ENCODE measurements around the gene SHC2.

DNA sequence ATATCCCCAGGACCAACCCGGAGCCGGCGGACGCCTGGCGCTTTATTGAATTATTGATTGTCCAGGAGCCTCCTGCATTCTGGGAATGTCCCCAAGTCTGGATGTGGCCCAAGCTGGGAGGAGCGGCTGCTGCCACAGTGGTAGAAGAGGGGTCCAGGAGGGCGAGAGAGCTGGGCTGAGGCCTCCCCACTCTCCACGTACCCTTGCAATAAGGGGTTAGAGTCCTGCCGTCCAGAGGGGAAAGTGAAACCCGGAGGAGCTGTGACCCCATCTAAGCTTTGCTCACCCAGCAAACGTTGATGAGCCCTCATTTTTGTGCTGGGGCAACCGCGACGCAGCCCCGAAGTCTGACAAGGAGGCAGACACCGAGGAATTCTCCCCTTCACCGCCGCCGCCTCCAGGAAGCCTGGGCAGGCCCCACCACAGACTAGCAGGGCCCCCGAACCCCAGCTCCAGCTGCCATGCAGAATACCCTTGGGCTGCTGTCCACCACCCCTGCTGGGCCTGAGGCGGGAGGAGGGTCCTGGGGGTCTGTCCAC is 50.5 kb downstream of the SHC2 start:
- no peak for TF ChIP-seq POLR2A (IDR thresholded peaks at IDR 0.05)
- TF ChIP-seq, protein P1, sequence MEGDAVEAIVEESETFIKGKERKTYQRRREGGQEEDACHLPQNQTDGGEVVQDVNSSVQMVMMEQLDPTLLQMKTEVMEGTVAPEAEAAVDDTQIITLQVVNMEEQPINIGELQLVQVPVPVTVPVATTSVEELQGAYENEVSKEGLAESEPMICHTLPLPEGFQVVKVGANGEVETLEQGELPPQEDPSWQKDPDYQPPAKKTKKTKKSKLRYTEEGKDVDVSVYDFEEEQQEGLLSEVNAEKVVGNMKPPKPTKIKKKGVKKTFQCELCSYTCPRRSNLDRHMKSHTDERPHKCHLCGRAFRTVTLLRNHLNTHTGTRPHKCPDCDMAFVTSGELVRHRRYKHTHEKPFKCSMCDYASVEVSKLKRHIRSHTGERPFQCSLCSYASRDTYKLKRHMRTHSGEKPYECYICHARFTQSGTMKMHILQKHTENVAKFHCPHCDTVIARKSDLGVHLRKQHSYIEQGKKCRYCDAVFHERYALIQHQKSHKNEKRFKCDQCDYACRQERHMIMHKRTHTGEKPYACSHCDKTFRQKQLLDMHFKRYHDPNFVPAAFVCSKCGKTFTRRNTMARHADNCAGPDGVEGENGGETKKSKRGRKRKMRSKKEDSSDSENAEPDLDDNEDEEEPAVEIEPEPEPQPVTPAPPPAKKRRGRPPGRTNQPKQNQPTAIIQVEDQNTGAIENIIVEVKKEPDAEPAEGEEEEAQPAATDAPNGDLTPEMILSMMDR (IDR thresholded peaks at IDR 0.05) = no peak

All from thyroid gland (tissue), 4 donors.